ENCODE data around the gene AZI2.

Gene AZI2

GRCh38 chr3:28348629-28349468, at the start of gene AZI2, which contains the start of gene ZCWPW2:
Gene AZI2 (minus strand): TSS chr3:28348824. CDS start chr3:28340617, 8,207 bp downstream.
Gene ZCWPW2 (plus strand): TSS chr3:28348721. CDS start chr3:28413069, 64,348 bp downstream.
- DNase-seq (ENCODE audit: low spot score) = peak; percentile 93

GRCh38 chr3:28388978-28389377, 40.4 kb upstream of the AZI2 start:
- no peak for DNase-seq (ENCODE audit: low spot score)

GRCh38 chr3:28386049-28386448, 37.4 kb upstream of the AZI2 start:
- no peak for DNase-seq (ENCODE audit: low spot score)

- DNase-seq (ENCODE audit: low spot score) = no peak
Measured at GRCh38 chr3:28376424-28376823, 27.8 kb upstream of the AZI2 start.

- no peak for DNase-seq (ENCODE audit: low spot score)
Measured at GRCh38 chr3:28349469-28350000, 911 bp upstream of the AZI2 start.

- no peak for DNase-seq (ENCODE audit: low spot score)
Measured at GRCh38 chr3:28348265-28348628, 377 bp downstream of the AZI2 start.

GRCh38 chr3:28347374-28348264, 1.0 kb downstream of the AZI2 start:
- no peak for DNase-seq (ENCODE audit: low spot score)

GRCh38 chr3:28345690-28346089, 2.9 kb downstream of the AZI2 start:
- no peak for DNase-seq (ENCODE audit: low spot score)

GRCh38 chr3:28343144-28343543, 5.5 kb downstream of the AZI2 start:
- no peak for DNase-seq (ENCODE audit: low spot score)

- no peak for DNase-seq (ENCODE audit: low spot score)
Measured at GRCh38 chr3:28337230-28337629, 11.4 kb downstream of the AZI2 start.

GRCh38 chr3:28335246-28335645, 13.4 kb downstream of the AZI2 start:
- DNase-seq (ENCODE audit: low spot score) = no peak

GRCh38 chr3:28334552-28334951, 14.1 kb downstream of the AZI2 start:
- no peak for DNase-seq (ENCODE audit: low spot score)

- no peak for DNase-seq (ENCODE audit: low spot score)
Measured at GRCh38 chr3:28328188-28329151, 20.2 kb downstream of the AZI2 start.

- DNase-seq (ENCODE audit: low spot score) = no peak
Measured at GRCh38 chr3:28326458-28326926, 22.1 kb downstream of the AZI2 start.

- DNase-seq (ENCODE audit: low spot score) = no peak
Measured at GRCh38 chr3:28322464-28322863, 26.2 kb downstream of the AZI2 start.

- no peak for DNase-seq (ENCODE audit: low spot score)
Measured at GRCh38 chr3:28320981-28321380, 27.6 kb downstream of the AZI2 start.

- no peak for DNase-seq (ENCODE audit: low spot score)
Measured at GRCh38 chr3:28317438-28318022, 31.1 kb downstream of the AZI2 start.

- no peak for DNase-seq (ENCODE audit: low spot score)
Measured at GRCh38 chr3:28316226-28316625, 32.4 kb downstream of the AZI2 start.

- no peak for DNase-seq (ENCODE audit: low spot score)
Measured at GRCh38 chr3:28315711-28316110, 32.9 kb downstream of the AZI2 start.

- no peak for DNase-seq (ENCODE audit: low spot score)
Measured at GRCh38 chr3:28308196-28308595, 40.4 kb downstream of the AZI2 start.

GRCh38 chr3:28301688-28302087, 46.9 kb downstream of the AZI2 start:
- no peak for DNase-seq (ENCODE audit: low spot score)
